GM12874 (cell line): ENCODE results near the gene AGRP.

ENCODE experiments used
- CTCF ChIP-seq: IDR thresholded peaks from 2 replicates; pipeline ENCODE4 v1.5.1; 2011; ENCODE audit warnings: low read depth, mild to moderate bottlenecking, control low read depth, low read length, moderate library complexity; ENCODE audit not compliant: insufficient read depth

Gene AGRP

GRCh38 chr16:67445441-67445912, 37.9 kb downstream of the AGRP start:
- TF ChIP-seq CTCF = no peak

GRCh38 chr16:67445126-67445426, 38.3 kb downstream of the AGRP start:
- no peak for TF ChIP-seq CTCF

GRCh38 chr16:67444259-67445125, 38.9 kb downstream of the AGRP start:
- TF ChIP-seq CTCF = no peak

GRCh38 chr16:67443265-67443664, 40.1 kb downstream of the AGRP start:
- TF ChIP-seq CTCF = no peak

GRCh38 chr16:67442581-67443255, 40.6 kb downstream of the AGRP start:
- TF ChIP-seq CTCF = no peak

GRCh38 chr16:67441907-67442306, 41.4 kb downstream of the AGRP start:
- no peak for TF ChIP-seq CTCF

GRCh38 chr16:67441271-67441753, 42.0 kb downstream of the AGRP start:
- no peak for TF ChIP-seq CTCF
